Ishikawa (cell line): ENCODE data around the gene PPP2R1A.

ENCODE experiments used
- EP300 ChIP-seq: IDR thresholded peaks from 2 replicates; pipeline ENCODE4 v1.6.1; 2012; ENCODE audit warnings: borderline replicate concordance
- NFIC ChIP-seq: IDR thresholded peaks from 2 replicates; pipeline ENCODE4 v1.6.1; 2012
- RAD21 ChIP-seq: IDR thresholded peaks from 2 replicates; pipeline ENCODE4 v1.6.1; 2012; ENCODE audit warnings: low read depth
- YY1 ChIP-seq: IDR thresholded peaks from 2 replicates; pipeline ENCODE4 v1.6.1; 2012; ENCODE audit warnings: low read depth

GRCh38 chr19:52231154-52231910, 41.5 kb downstream of the PPP2R1A start:
- TF ChIP-seq YY1 (no peak), NFIC (no peak), RAD21 (no peak), EP300 (no peak)
